ENCODE results near the gene COL8A1. TPM values are rescaled to one million over a fixed set of nuclear protein-coding genes. Genes with fewer than 3 reads are reported as not detected.
A peak's percentile ranks its signal among the peaks of the same experiment; 100 is the strongest.

COL8A1 gene
- total RNA-seq, 1 experiment from 2014 or later, result 112 TPM

DNA sequence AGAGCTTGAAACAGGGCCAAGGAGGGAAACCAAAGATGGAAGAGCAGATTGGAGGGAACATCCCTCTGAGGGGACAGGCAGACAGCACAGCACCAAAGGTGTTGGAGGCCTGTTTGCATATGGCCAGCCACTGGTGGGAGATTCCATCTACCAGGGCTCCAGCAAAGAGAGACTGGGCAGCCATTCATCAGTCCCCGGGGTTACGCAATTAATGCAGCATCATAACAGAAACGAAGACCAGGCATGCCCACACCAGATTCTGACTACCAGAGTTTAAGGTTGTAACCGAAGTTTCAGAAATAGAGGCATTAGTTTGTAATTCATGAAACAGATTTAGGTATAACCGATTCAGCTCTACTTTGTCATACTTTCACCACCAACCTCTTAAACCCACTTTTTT lies 58.1 kb downstream of the COL8A1 start:
- CTCF ChIA-PET, result interaction anchor here (0.6 to 4.3 kb wide), 6 partner anchors 8 to 92 kb away, joined by 3 to 17 read pairs (median 4); no protein-coding TSS in a partner anchor
- peak; percentile 20 for DNase-seq (ENCODE audit: unreplicated experiment)
- no peaks in the 10 kb centered on the region for H3K27me3 Mint-ChIP-seq (ENCODE audit: insufficient read depth, unreplicated experiment)
- intact Hi-C loops (cut with micrococcal nuclease), result no loop called here
- POLR2A ChIA-PET, result interaction anchor here (0.7 kb wide), 1 partner anchor 629 kb away, joined by 3 read pairs; no protein-coding TSS in a partner anchor
- peaks cover 28% of the 10 kb centered on the region for H3K4me1 Mint-ChIP-seq (ENCODE audit: insufficient read depth, unreplicated experiment)
- H3K9me3 Mint-ChIP-seq (ENCODE audit: unreplicated experiment), result no peaks in the 10 kb centered on the region
- BruUV-seq (replicated peaks), result no TSS peak
- H3K27ac Mint-ChIP-seq (ENCODE audit: low read depth, unreplicated experiment), result no peak overlapping the region
- no peak overlapping the region for H3K4me3 Mint-ChIP-seq (ENCODE audit: unreplicated experiment)
- TF ChIP-seq, protein P1, sequence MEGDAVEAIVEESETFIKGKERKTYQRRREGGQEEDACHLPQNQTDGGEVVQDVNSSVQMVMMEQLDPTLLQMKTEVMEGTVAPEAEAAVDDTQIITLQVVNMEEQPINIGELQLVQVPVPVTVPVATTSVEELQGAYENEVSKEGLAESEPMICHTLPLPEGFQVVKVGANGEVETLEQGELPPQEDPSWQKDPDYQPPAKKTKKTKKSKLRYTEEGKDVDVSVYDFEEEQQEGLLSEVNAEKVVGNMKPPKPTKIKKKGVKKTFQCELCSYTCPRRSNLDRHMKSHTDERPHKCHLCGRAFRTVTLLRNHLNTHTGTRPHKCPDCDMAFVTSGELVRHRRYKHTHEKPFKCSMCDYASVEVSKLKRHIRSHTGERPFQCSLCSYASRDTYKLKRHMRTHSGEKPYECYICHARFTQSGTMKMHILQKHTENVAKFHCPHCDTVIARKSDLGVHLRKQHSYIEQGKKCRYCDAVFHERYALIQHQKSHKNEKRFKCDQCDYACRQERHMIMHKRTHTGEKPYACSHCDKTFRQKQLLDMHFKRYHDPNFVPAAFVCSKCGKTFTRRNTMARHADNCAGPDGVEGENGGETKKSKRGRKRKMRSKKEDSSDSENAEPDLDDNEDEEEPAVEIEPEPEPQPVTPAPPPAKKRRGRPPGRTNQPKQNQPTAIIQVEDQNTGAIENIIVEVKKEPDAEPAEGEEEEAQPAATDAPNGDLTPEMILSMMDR (IDR thresholded peaks at IDR 0.05; ENCODE audit: unreplicated experiment), result no peak
- H3K36me3 Mint-ChIP-seq (ENCODE audit: insufficient read depth, unreplicated experiment), result peaks cover 54% of the 10 kb centered on the region

DNA sequence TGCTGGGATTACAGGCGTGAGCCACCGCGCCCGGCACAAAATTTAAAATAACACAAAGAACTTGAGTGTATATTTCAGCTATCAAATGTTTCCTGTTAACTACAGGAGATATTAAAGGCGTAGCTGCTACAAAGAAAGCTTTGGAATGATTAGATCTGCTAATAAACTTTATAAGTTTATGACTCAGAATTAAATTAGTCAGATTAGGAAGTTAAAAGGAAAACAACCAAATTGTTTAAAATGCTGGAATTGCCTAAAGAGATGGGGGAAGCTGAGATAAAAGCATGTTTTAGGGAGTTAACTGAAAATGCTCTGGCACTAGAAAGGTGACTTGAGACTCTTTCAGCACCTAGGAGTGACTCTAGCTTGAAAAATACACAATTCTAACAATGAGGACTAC lies 58.9 kb downstream of the COL8A1 start:
- Mint-ChIP-seq H3K27me3 (ENCODE audit: insufficient read depth, unreplicated experiment) (no peaks in the 10 kb centered on the region), H3K36me3 (ENCODE audit: insufficient read depth, unreplicated experiment) (peaks cover 47% of the 10 kb centered on the region), H3K9me3 (ENCODE audit: unreplicated experiment) (no peaks in the 10 kb centered on the region), H3K27ac (ENCODE audit: low read depth, unreplicated experiment) (no peak overlapping the region), H3K4me3 (ENCODE audit: unreplicated experiment) (no peak overlapping the region), H3K4me1 (ENCODE audit: insufficient read depth, unreplicated experiment) (peaks cover 28% of the 10 kb centered on the region)
- TF ChIP-seq, protein P1 (IDR thresholded peaks at IDR 0.05; ENCODE audit: unreplicated experiment), result no peak
- no TSS peak for BruUV-seq (replicated peaks)
- intact Hi-C loops (cut with micrococcal nuclease), result no loop called here
- CTCF ChIA-PET, result interaction anchor here (1.9 to 4.3 kb wide), 2 partner anchors 9 to 57 kb away, joined by 5 to 17 read pairs; no protein-coding TSS in a partner anchor
- DNase-seq (ENCODE audit: unreplicated experiment), result no peak
- POLR2A ChIA-PET, result no interaction called here

DNA sequence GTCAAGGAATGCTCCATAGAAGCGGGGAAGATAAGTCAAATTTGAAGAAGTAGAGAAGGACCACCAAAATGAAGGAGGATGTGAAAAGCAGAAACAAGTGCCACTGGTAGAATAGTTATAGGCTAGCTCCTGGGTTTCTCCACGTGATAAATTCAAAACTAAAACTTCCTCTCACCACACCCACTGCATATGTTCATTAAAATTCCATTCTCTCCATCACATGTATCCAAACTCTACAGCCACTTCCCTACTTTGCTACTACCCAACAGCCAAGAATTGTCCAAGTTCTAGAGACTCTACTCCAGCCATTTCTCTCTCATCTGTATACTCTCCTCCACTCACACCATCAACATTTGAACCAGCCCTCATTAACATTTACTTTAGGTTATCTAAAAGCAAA lies 60.5 kb downstream of the COL8A1 start:
- Mint-ChIP-seq H3K27me3 (ENCODE audit: insufficient read depth, unreplicated experiment) (no peaks in the 10 kb centered on the region), H3K27ac (ENCODE audit: low read depth, unreplicated experiment) (no peak overlapping the region), H3K4me1 (ENCODE audit: insufficient read depth, unreplicated experiment) (peaks cover 34% of the 10 kb centered on the region), H3K36me3 (ENCODE audit: insufficient read depth, unreplicated experiment) (peaks cover 51% of the 10 kb centered on the region), H3K4me3 (ENCODE audit: unreplicated experiment) (no peak overlapping the region), H3K9me3 (ENCODE audit: unreplicated experiment) (no peaks in the 10 kb centered on the region)
- intact Hi-C loops (cut with micrococcal nuclease), result no loop called here
- POLR2A ChIA-PET, result interaction anchor here (0.6 kb wide), 1 partner anchor 908 kb away, joined by 3 read pairs; no protein-coding TSS in a partner anchor
- DNase-seq (ENCODE audit: unreplicated experiment), result no peak
- TF ChIP-seq, protein P1 (IDR thresholded peaks at IDR 0.05; ENCODE audit: unreplicated experiment), result no peak
- CTCF ChIA-PET, result interaction anchor here (0.8 to 4.3 kb wide), 3 partner anchors 11 to 466 kb away, joined by 3 to 17 read pairs (median 7); no protein-coding TSS in a partner anchor
- no TSS peak for BruUV-seq (replicated peaks)

DNA sequence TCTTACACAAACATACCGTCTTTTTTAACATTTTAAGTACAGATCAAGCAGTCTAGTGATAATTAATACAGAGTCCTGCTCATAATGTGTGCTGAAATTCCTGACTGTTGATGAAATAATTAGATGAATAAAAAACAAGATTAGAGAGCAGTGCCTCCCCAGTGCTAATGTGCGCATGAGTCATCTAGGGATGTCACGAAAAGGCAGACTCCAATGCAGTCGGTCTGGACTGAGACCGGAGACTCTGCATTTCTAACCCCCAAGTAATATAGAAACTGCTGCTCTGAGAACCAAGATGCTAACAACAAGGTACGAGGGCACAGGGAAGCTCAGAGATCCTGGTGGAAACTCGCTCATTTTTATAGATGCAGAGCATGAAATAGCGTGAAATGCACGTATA lies 61.4 kb downstream of the COL8A1 start:
- no peaks in the 10 kb centered on the region for H3K9me3 Mint-ChIP-seq (ENCODE audit: unreplicated experiment)
- no peaks in the 10 kb centered on the region for H3K27me3 Mint-ChIP-seq (ENCODE audit: insufficient read depth, unreplicated experiment)
- CTCF ChIA-PET, result interaction anchor here (0.6 to 4.3 kb wide), 4 partner anchors 12 to 678 kb away, joined by 3 to 17 read pairs (median 5); no protein-coding TSS in a partner anchor
- peak overlapping the region; percentile 4 for H3K27ac Mint-ChIP-seq (ENCODE audit: low read depth, unreplicated experiment)
- DNase-seq (ENCODE audit: unreplicated experiment), result peak; percentile 52
- peaks cover 51% of the 10 kb centered on the region for H3K36me3 Mint-ChIP-seq (ENCODE audit: insufficient read depth, unreplicated experiment)
- no TSS peak for BruUV-seq (replicated peaks)
- peaks cover 34% of the 10 kb centered on the region for H3K4me1 Mint-ChIP-seq (ENCODE audit: insufficient read depth, unreplicated experiment)
- POLR2A ChIA-PET, result no interaction called here
- intact Hi-C loops (cut with micrococcal nuclease), result no loop called here
- TF ChIP-seq, protein P1 (IDR thresholded peaks at IDR 0.05; ENCODE audit: unreplicated experiment), result no peak
- H3K4me3 Mint-ChIP-seq (ENCODE audit: unreplicated experiment), result no peak overlapping the region
